ENCODE data around the gene SLC4A2.

GRCh38 chr7:151019130-151019447 lies 40.3 kb upstream of the SLC4A2 start:
- no peak for TF ChIP-seq CTCF (IDR thresholded peaks at IDR 0.05)
- TF ChIP-seq POLR2A (IDR thresholded peaks at IDR 0.05): no peak
